Measurements from ENCODE around the gene SLC26A6.

Gene SLC26A6

GRCh38 chr3:48607519-48607918, 27.7 kb downstream of the SLC26A6 start:
- Histone ChIP-seq H3K27me3 (ENCODE audit: insufficient read depth, low read length) (no peaks in the 10 kb centered on the region), H3K4me1 (ENCODE audit: insufficient read depth, low read length, severe bottlenecking) (peaks cover 18% of the 10 kb centered on the region), H2AFZ (ENCODE audit: low read length) (no peak overlapping the region), H3K27ac (ENCODE audit: low read depth, low read length, poor library complexity, severe bottlenecking) (no peak overlapping the region), H3K9me2 (ENCODE audit: low read depth, low read length) (no peaks in the 10 kb centered on the region), H3K9me3 (ENCODE audit: low read length) (no peaks in the 10 kb centered on the region), H3K4me2 (ENCODE audit: low read length) (no peak overlapping the region), H3K36me3 (ENCODE audit: insufficient read depth, low read length) (peaks cover 47% of the 10 kb centered on the region), H3K4me3 (ENCODE audit: low read depth, low read length, poor library complexity, severe bottlenecking) (no peak overlapping the region), H4K20me1 (ENCODE audit: insufficient read depth, low read length) (no peaks in the 10 kb centered on the region), H3K9ac (ENCODE audit: low read length) (no peak overlapping the region), H3F3A (ENCODE audit: insufficient read depth, low read length) (no peaks in the 10 kb centered on the region), H3K79me2 (ENCODE audit: insufficient read depth, low read length) (peaks cover 8% of the 10 kb centered on the region)
- no peak for TF ChIP-seq CTCF (IDR thresholded peaks at IDR 0.05; ENCODE audit: low read length)
- TF ChIP-seq EZH2 (IDR thresholded peaks at IDR 0.05; ENCODE audit: borderline replicate concordance, low read length): no peak

- H3K27me3 ChIP-seq (ENCODE audit: insufficient read depth, low read length): no peaks in the 10 kb centered on the region
- H3K9me3 ChIP-seq (ENCODE audit: low read length): no peaks in the 10 kb centered on the region
- H3K27ac ChIP-seq (ENCODE audit: low read depth, low read length, poor library complexity, severe bottlenecking): no peak overlapping the region
- no peaks in the 10 kb centered on the region for H3K9me2 ChIP-seq (ENCODE audit: low read depth, low read length)
- no peak overlapping the region for H3K4me2 ChIP-seq (ENCODE audit: low read length)
- H2AFZ ChIP-seq (ENCODE audit: low read length): no peak overlapping the region
- H3F3A ChIP-seq (ENCODE audit: insufficient read depth, low read length): no peaks in the 10 kb centered on the region
- no peaks in the 10 kb centered on the region for H3K79me2 ChIP-seq (ENCODE audit: insufficient read depth, low read length)
- no peak overlapping the region for H3K9ac ChIP-seq (ENCODE audit: low read length)
- H3K36me3 ChIP-seq (ENCODE audit: insufficient read depth, low read length): peaks cover 90% of the 10 kb centered on the region
- H3K4me3 ChIP-seq (ENCODE audit: low read depth, low read length, poor library complexity, severe bottlenecking): no peak overlapping the region
- TF ChIP-seq EZH2 (IDR thresholded peaks at IDR 0.05; ENCODE audit: borderline replicate concordance, low read length) (no peak), CTCF (IDR thresholded peaks at IDR 0.05; ENCODE audit: low read length) (no peak)
- H4K20me1 ChIP-seq (ENCODE audit: insufficient read depth, low read length): no peaks in the 10 kb centered on the region
- H3K4me1 ChIP-seq (ENCODE audit: insufficient read depth, low read length, severe bottlenecking): no peaks in the 10 kb centered on the region
Measured at GRCh38 chr3:48601622-48601994, 33.7 kb downstream of the SLC26A6 start.

GRCh38 chr3:48600711-48601621, 34.3 kb downstream of the SLC26A6 start:
- H3K4me2 ChIP-seq (ENCODE audit: low read length): no peak overlapping the region
- no peaks in the 10 kb centered on the region for H3K9me3 ChIP-seq (ENCODE audit: low read length)
- peaks cover 86% of the 10 kb centered on the region for H3K36me3 ChIP-seq (ENCODE audit: insufficient read depth, low read length)
- no peak overlapping the region for H3K4me3 ChIP-seq (ENCODE audit: low read depth, low read length, poor library complexity, severe bottlenecking)
- H3F3A ChIP-seq (ENCODE audit: insufficient read depth, low read length): no peaks in the 10 kb centered on the region
- H4K20me1 ChIP-seq (ENCODE audit: insufficient read depth, low read length): no peaks in the 10 kb centered on the region
- no peaks in the 10 kb centered on the region for H3K9me2 ChIP-seq (ENCODE audit: low read depth, low read length)
- no peak for TF ChIP-seq CTCF (IDR thresholded peaks at IDR 0.05; ENCODE audit: low read length)
- TF ChIP-seq EZH2 (IDR thresholded peaks at IDR 0.05; ENCODE audit: borderline replicate concordance, low read length): no peak
- no peak overlapping the region for H3K27ac ChIP-seq (ENCODE audit: low read depth, low read length, poor library complexity, severe bottlenecking)
- H3K4me1 ChIP-seq (ENCODE audit: insufficient read depth, low read length, severe bottlenecking): no peaks in the 10 kb centered on the region
- H3K9ac ChIP-seq (ENCODE audit: low read length): no peak overlapping the region
- H2AFZ ChIP-seq (ENCODE audit: low read length): no peak overlapping the region
- H3K27me3 ChIP-seq (ENCODE audit: insufficient read depth, low read length): no peaks in the 10 kb centered on the region
- H3K79me2 ChIP-seq (ENCODE audit: insufficient read depth, low read length): no peaks in the 10 kb centered on the region

All from OCI-LY1 (cell line).